ENCODE data around the gene SYT9.

DNA sequence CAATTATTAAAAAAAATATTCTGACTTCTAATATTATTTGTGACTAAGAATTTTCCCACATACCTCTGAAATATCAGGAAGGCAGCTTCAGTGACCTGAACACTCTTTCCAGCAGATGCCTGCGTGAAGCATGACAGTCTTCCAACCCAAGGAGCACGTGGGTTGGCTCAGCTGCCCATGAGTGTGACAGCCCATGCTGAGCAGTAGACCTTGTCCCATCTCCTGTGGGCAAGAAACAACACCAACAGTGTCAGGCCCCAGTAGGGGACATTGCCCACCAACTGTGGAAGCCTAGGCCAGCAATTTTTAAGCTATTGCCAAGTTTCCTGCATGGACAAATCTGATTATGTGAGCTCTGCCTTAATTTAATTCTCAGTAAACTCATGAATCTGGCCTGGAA is 167.2 kb downstream of the SYT9 start:
- TF ChIP-seq, protein P1, sequence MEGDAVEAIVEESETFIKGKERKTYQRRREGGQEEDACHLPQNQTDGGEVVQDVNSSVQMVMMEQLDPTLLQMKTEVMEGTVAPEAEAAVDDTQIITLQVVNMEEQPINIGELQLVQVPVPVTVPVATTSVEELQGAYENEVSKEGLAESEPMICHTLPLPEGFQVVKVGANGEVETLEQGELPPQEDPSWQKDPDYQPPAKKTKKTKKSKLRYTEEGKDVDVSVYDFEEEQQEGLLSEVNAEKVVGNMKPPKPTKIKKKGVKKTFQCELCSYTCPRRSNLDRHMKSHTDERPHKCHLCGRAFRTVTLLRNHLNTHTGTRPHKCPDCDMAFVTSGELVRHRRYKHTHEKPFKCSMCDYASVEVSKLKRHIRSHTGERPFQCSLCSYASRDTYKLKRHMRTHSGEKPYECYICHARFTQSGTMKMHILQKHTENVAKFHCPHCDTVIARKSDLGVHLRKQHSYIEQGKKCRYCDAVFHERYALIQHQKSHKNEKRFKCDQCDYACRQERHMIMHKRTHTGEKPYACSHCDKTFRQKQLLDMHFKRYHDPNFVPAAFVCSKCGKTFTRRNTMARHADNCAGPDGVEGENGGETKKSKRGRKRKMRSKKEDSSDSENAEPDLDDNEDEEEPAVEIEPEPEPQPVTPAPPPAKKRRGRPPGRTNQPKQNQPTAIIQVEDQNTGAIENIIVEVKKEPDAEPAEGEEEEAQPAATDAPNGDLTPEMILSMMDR (IDR thresholded peaks at IDR 0.05), result no peak
- TF ChIP-seq POLR2A (IDR thresholded peaks at IDR 0.05), result no peak
